HG02852 (cell line): ENCODE results near the gene IRF4.

Source experiments
- ATAC-seq: cut with Tn5 transposase; IDR thresholded peaks from one replicate; pipeline ENCODE4 v1.9.1; 2021; ENCODE audit warnings: mild to moderate bottlenecking, moderate library complexity; ENCODE audit not compliant: unreplicated experiment

Gene IRF4

DNA sequence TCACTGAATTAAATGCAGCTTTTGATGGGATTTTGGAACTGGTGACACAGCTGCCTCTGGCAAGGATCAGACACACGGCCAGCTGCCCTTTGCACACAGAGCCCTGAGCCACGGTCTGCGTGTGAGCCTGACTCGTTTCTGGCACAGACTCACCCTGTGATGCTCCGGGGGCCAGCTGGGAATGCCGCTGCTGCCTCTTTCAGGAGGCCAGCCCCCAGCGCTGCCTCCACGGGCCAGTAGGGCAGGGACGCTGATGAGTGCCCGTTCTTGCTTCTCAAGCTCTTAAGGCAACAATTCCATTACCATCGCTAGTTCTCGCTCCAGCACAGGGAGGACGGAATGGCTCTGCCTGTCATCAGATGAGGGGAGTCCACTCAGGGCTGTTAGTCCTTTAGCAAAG is 61.6 kb downstream of the IRF4 start:
- no peak for ATAC-seq

DNA sequence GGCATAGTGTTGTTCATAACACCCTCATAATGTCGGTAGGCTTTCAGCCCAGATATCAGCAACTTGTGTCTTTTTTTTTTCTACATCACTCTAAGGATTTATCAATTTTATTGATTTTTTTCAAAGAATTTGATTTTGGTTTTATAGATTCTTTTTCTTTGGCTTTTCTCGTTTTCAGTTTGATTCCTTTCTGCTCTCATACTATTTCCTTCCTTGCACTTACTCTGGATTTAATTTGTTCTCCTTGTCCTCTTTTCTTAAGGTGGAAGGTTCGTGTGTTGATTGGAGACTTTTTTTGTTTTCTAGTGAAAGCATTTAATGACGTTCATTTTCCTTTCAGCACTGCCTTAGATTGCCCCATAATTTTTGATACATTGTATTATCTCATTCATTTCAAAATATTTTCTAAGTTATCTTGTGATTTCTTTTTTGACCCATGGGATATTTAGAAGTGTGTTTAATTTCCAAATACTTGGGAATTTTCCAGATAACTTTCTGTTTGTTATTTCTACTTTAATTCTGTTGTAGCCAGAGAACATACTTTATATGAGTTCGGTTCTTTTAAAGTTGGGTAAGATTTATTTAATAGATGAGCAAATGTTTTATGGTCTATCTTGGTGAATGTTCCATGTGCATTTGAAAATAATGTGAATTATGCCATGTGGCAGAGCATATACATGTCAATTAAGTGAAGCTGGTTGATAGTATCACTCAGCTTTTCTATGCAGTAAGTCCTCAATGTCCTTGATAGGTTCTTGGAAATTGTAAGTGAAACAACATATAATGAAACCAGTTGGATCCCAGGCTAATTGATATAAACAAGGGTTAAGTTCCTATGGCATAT is 62.8 kb downstream of the IRF4 start:
- no peak for ATAC-seq

DNA sequence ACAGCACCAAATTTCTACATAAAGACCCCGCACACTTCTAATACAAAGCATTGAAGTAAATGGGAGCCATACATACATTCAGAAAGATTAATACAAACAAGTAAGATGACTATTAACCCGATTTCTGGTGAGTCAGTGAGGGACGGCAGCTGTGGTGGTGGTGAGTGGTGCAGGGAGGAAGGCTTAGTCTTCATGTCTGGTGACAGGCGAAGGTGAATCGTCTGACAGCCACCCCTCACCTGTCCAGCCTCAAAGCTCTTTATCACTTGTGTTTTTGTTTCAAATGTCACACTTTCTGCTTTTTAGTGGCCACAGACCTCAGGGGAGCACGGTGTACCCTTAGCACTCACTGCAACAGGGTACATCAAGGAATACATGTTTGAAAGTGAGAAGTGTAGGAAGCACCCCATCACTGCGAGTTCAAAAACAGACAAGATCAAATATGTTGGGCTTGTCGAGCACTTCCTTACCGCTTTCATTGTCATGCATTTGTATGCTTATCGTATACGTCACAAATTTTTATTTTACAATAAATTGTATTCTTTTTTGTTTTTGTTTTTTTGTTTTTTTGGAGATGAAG is 63.5 kb downstream of the IRF4 start:
- ATAC-seq, result no peak

DNA sequence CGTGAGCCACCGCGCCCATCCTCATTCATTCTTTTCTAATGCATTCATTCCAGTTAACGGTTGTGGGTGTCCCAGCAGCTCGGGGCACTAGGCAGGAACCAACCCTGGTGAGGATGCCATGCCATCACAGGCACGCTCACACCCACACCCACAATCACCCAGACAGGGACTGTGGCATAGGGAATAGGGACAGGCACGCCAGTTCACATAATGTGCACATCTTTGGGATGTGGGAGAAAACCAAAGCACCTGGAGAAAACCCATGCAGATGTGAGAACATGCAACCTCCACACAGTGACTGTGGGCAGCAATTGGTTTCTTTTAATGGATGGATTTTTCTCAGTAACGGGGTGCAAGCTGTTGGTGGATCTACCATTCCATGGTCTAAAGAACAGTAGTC is 64.3 kb downstream of the IRF4 start:
- ATAC-seq, result no peak

- ATAC-seq, result no peak
These were observed 64.9 kb downstream of the IRF4 start for GRCh38 chr6:456358-456867.

DNA sequence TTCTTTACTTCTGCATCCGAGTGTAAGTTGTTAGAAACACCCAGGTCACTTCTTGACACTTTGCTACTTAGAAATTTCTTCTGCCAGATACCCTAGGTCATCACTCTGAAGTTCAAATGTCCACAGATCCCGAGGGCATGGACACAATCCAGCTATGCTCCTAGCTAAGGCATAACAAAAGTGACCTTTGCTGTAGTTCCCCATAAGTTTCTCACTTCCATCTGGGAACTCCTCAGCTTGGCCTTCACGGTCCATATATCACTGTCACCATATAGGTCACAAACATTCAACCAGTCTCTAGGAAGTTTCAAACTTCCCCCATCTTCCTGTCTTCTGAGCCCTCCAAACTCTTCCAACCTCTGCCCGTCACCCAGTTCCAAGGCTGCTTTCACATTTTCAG is 65.3 kb downstream of the IRF4 start:
- no peak for ATAC-seq
